Ovary (tissue), 9 donors: Measurements from ENCODE around the gene HPF1. TPM values are rescaled to one million over a fixed set of nuclear protein-coding genes. Genes with fewer than 3 reads are reported as not detected.
A peak's percentile ranks its signal among the peaks of the same experiment; 100 is the strongest.

Experiments
- DNase-seq, 5 donors: peaks; one replicate each; pipeline ENCODE4 v3.0.0-alpha.2; 2019 to 2020
- H3K27ac ChIP-seq, 2 donors: fragments of 200-600 bp; one replicate each; pipeline versions ENCODE4 v1.5.1 to v1.8.0; 2019 to 2022
- H3K27me3 ChIP-seq: fragments of 200-600 bp; one replicate; pipeline ENCODE4 v1.8.0; 2022
- H3K36me3 ChIP-seq: fragments of 200-600 bp; sonication (generic); one replicate; pipeline ENCODE4 v1.5.1; 2019
- H3K4me1 ChIP-seq: one replicate; pipeline ENCODE4 v1.8.1; 2013; ENCODE audit warnings: mild to moderate bottlenecking, moderate library complexity; ENCODE audit not compliant: insufficient read depth
- H3K4me3 ChIP-seq: fragments of 200-600 bp; sonication (generic); one replicate; pipeline ENCODE4 v1.5.1; 2017
- H3K9me3 ChIP-seq, 2 donors: fragments of 200-600 bp in 1 of 2; sonication (generic) in 1 of 2; one replicate each; pipeline versions ENCODE4 v1.5.1 to v1.8.1; 2013 to 2019; ENCODE audit warnings: mild to moderate bottlenecking in 1 of 2, moderate library complexity in 1 of 2
- CTCF ChIP-seq, 3 donors: fragments of 450-650 bp in 2 of 3; fragments of 200-600 bp in 1 of 3; IDR thresholded peaks; one replicate each; pipeline versions ENCODE4 v1.5.1 to v1.8.0; 2016 to 2022; ENCODE audit warnings: antibody characterized with exemption in 3 of 3, mild to moderate bottlenecking in 1 of 3
- EP300 ChIP-seq: sonication (generic); formaldehyde crosslinking; IDR thresholded peaks from one replicate; pipeline ENCODE4 v1.6.1; 2017; ENCODE audit warnings: antibody characterized with exemption
- POLR2A ChIP-seq: fragments of 450-650 bp; IDR thresholded peaks from one replicate; pipeline ENCODE4 v1.6.1; 2017; ENCODE audit warnings: antibody characterized with exemption, mild to moderate bottlenecking, moderate library complexity
- WGBS, 3 donors: extraction: QIAGEN DNeasy Blood & Tissue Kit in 1 of 3; methylation state at CpG; one replicate each; pipeline versions ENCODE4 v1.1.5 to v1.1.7; 2013 to 2017; 5-methylcytosine and 5-hydroxymethylcytosine counted together
- intact Hi-C, 4 donors: fragments of 100-400 bp; cut with DNase I; formaldehyde crosslinking; loops; one replicate each; pipeline versions ENCODE4 v1.11.0 to v1.15.1; 2022 to 2023
- polyA plus RNA-seq, 2 donors: library from polyadenylated mRNA; stranded (reverse); fragments of 200-250 nt in 1 of 2; fragments of 350-450 nt in 1 of 2; fragmentation: Illumina TruSeq in 1 of 2; extraction: RNeasy Lipid Tissue Mini Kit (QIAGEN cat#74804) in 1 of 2; gene quantifications; one replicate each; pipeline ENCODE4 v1.2.3, GENCODE V29; 2013 to 2014
- total RNA-seq, 7 donors: library from RNA; depleted of rRNA in 2 of 7; stranded (reverse); fragments of >200 nt in 2 of 7; fragmentation: NEBNext Ultra II Directional in 3 of 7; extraction: Animal tissue kit (Norgen Biotek cat#: 25700) in 3 of 7; gene quantifications; one replicate each; pipeline versions ENCODE4 v1.1.0 to v1.2.4, GENCODE V29; 2016 to 2023
- donor health status: DM: no; HTN: no; CAD: no; lungs with moderate emphysema.
- donor health status: DM: no; HTN: no; CAD: no.
- donor health status: Bipolar disorder and iron deficiency.
- donor health status: DM: yes; HTN: yes; CAD: no.
- donor health status: DM: no; HTN: no; CAD: no.
- donor health status: DM: yes; HTN: yes; CAD: no.

HPF1 gene
- total and polyA plus RNA-seq, 9 donors, result 21.3 to 29.1 (median 26.7) TPM

GRCh38 chr4:169800541-169800940 is 42.8 kb upstream of the HPF1 start:
- TF ChIP-seq POLR2A (no peak), CTCF (IDR thresholded peaks at IDR 0.05) (no peak), EP300 (no peak)
- Histone ChIP-seq H3K4me1 (no peaks in the 10 kb centered on the region), H3K27ac (no peak overlapping the region), H3K36me3 (no peaks in the 10 kb centered on the region), H3K27me3 (no peaks in the 10 kb centered on the region), H3K4me3 (no peak overlapping the region), H3K9me3 (no peaks in the 10 kb centered on the region)
- intact Hi-C loops, result loop anchor here in 1 of 4 donors (10.0 kb wide), 1 partner anchor 244 kb away; no protein-coding TSS in a partner anchor
- DNase-seq, result no peak
- WGBS, 3 donors, result 83 to 86% (median 84%) methylated on average over 3 of the region's 3 CpGs

DNA sequence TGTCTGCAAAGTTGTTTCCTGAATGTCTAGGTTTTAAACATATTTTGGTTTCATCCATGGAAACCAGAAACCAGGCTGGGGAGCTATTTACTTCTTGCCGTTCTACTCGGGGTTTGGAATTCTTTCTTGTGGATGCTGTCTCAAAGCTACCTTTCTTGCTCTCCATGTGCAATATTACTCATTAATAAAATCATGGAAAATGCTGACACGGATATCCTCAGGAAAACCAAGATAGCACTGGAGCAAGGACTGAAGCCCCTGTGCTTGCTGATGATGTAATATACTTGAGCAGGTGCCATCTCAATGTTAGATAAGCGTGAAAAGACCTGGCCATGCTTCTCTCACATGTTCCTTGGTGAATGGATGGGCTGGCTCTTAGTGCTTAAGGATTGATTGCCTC is 41.5 kb upstream of the HPF1 start:
- intact Hi-C loops, result no loop called here
- DNase-seq, result no peak
- 75 to 83% (median 75%) methylated on average over 4 of the region's 4 CpGs for WGBS, 3 donors
- H3K4me3 ChIP-seq, result no peak overlapping the region
- no peaks in the 10 kb centered on the region for H3K9me3 ChIP-seq
- TF ChIP-seq EP300, result no peak
- no peak for TF ChIP-seq CTCF (IDR thresholded peaks at IDR 0.05)
- TF ChIP-seq POLR2A, result no peak
- no peaks in the 10 kb centered on the region for H3K36me3 ChIP-seq
- H3K27ac ChIP-seq, result no peak overlapping the region
- no peaks in the 10 kb centered on the region for H3K4me1 ChIP-seq
- H3K27me3 ChIP-seq, result no peaks in the 10 kb centered on the region

- no peak overlapping the region for H3K4me3 ChIP-seq
- DNase-seq, result no peak
- intact Hi-C loops, result no loop called here
- peaks cover 2% of the 10 kb centered on the region for H3K4me1 ChIP-seq
- H3K27me3 ChIP-seq, result no peaks in the 10 kb centered on the region
- H3K36me3 ChIP-seq, result no peaks in the 10 kb centered on the region
- H3K27ac ChIP-seq, result no peak overlapping the region
- H3K9me3 ChIP-seq, result no peaks in the 10 kb centered on the region
- no peak for TF ChIP-seq EP300
- TF ChIP-seq POLR2A, result no peak
- no peak for TF ChIP-seq CTCF (IDR thresholded peaks at IDR 0.05)
- WGBS, 3 donors, result 19 to 26% (median 23%) methylated on average over 4 of the region's 4 CpGs
Measured at GRCh38 chr4:169795585-169795984, 37.8 kb upstream of the HPF1 start.

DNA sequence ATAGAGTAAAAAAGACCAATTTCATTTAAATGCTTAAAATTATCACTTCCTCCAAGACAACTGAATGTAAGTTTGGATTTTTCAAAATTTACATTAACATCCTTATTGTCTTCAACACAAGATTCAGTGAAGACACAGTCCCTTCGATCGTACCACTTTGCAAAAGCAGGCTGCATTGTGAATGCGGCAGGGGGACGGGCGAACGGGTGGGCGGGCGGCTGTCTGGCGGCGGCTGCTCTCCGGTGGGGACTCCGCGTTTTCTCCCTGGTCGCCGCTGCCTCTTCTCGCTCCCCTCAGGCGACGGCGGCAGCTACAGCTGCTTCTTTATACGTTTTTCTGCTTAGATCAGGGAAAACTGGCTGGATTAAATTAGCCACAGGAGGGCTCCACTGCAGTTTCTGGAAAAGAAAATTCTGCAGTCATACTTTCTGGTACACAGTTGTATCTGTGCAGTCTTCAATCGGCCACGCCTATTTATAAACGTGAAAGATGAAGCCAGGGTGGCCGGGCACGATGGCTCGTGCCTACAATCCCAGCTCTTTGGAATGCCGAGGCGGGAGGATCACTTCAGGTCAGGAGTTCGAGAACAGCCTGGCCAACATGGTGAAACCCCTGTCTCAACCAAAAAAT is 33.9 kb upstream of the HPF1 start:
- Histone ChIP-seq H3K4me3 (peak overlapping the region; percentile 10), H3K9me3 (no peaks in the 10 kb centered on the region), H3K36me3 (no peaks in the 10 kb centered on the region), H3K27ac (no peak overlapping the region), H3K4me1 (peaks cover 2% of the 10 kb centered on the region), H3K27me3 (no peaks in the 10 kb centered on the region)
- intact Hi-C loops, result no loop called here
- no peak for TF ChIP-seq POLR2A
- TF ChIP-seq CTCF (IDR thresholded peaks at IDR 0.05), result no peak
- no peak for TF ChIP-seq EP300
- peak in 4 of 5 donors; percentile 24 to 37 (median 26) for DNase-seq
- 6 to 10% (median 7%) methylated on average over 29 of the region's 29 CpGs for WGBS, 3 donors
